ENCODE results near the gene SASH1. TPM values are rescaled to one million over a fixed set of nuclear protein-coding genes. Genes with fewer than 3 reads are reported as not detected.

The SASH1 gene
- total RNA-seq, 4 donors from 2014 or later: 55.3 to 118 (median 79.6) TPM

DNA sequence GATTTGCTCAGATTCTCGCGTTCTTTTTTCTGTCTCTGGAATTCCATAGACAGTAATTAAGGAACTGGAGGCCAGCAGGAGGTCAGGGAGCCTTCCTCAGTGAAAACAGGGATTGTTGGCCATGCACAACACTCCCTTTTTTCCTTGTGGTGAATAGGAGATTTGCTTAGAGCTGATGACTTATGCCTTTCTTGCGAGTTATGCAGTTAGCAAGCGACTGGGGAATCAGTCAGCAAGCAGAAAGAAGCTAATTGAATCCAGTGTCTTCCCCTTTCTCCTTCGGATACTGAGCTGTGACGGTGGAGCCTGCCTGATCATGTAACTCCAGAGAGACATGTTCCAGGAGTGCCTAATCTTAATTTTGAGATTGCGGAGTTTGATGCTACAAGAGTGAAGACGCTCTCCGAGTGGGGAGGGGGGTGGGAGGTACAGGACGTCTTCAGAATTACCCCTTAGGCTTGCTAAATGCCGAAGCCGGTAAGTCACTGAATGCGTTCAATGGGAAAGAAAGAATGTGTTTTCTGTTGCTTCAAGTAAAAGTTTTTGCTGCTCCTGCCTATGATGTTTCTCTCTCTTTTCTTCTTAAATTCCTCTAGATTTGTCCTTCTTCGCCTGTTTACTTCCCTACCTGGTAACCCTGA lies 165.9 kb downstream of the SASH1 start:
- H3K36me3 ChIP-seq: peaks cover 0 to 23% (median 0%) of the 10 kb centered on the region in 3 donors
- WGBS, 2 donors: 28 to 41% methylated on average over 10 to 14 of the region's 14 CpGs
- H3K4me1 ChIP-seq: peaks cover 3 to 43% (median 17%) of the 10 kb centered on the region in 3 donors
- H3K4me3 ChIP-seq: peak overlapping the region; percentile 16 to 57 (median 42)
- intact Hi-C loops (cut with DNase I): no loop called here
- TF ChIP-seq, protein P1, sequence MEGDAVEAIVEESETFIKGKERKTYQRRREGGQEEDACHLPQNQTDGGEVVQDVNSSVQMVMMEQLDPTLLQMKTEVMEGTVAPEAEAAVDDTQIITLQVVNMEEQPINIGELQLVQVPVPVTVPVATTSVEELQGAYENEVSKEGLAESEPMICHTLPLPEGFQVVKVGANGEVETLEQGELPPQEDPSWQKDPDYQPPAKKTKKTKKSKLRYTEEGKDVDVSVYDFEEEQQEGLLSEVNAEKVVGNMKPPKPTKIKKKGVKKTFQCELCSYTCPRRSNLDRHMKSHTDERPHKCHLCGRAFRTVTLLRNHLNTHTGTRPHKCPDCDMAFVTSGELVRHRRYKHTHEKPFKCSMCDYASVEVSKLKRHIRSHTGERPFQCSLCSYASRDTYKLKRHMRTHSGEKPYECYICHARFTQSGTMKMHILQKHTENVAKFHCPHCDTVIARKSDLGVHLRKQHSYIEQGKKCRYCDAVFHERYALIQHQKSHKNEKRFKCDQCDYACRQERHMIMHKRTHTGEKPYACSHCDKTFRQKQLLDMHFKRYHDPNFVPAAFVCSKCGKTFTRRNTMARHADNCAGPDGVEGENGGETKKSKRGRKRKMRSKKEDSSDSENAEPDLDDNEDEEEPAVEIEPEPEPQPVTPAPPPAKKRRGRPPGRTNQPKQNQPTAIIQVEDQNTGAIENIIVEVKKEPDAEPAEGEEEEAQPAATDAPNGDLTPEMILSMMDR (IDR thresholded peaks at IDR 0.05): no peak
- peak in 1 of 4 donors; percentile 34 for TF ChIP-seq POLR2A (IDR thresholded peaks at IDR 0.05)
- no peak for DNase-seq
- no peaks in the 10 kb centered on the region for H3K9me3 ChIP-seq
- peak overlapping the region; percentile 61 to 88 (median 84) for H3K27ac ChIP-seq
- no peaks in the 10 kb centered on the region for H3K27me3 ChIP-seq

DNA sequence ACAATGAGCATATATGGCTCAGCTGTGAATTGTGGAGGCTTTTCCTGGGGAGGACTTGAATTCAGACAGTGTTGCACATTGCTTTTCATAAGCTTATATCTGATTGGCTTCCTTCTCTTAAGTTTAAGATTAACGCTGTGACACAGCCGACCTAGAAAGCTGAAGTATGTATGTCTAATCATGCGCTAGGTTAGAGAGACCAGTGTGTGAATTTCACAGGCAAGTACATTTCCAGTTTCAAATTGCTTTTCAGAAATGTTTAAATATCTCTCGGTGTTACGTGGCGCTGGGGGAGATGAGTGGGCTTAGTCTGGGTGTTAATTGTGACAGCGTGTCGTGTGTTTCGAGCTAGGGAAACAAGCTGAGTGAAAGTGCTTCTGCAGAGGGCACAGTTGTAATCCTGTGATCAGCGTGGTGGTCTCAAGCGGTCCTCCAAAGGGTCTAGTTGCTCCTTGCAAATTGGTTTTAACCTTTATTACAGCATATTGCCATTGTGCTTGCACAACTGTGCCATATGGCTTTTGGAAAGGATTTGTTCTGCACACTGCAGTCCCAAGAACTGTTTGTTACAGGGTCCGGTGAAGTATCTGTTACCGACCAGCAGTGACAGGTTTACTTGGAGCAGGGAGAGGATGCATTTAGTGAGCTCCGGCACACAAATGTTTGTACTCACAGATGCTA lies 166.6 kb downstream of the SASH1 start:
- Histone ChIP-seq H3K4me3 (peak overlapping the region; percentile 16 to 57 (median 42)), H3K9me3 (no peaks in the 10 kb centered on the region), H3K36me3 (peaks cover 0 to 20% (median 0%) of the 10 kb centered on the region in 3 donors), H3K27me3 (no peaks in the 10 kb centered on the region), H3K4me1 (peaks cover 9 to 50% (median 22%) of the 10 kb centered on the region in 3 donors), H3K27ac (peak overlapping the region; percentile 61 to 88 (median 84))
- DNase-seq: no peak
- 55 to 75% methylated on average over 14 of the region's 14 CpGs for WGBS, 2 donors
- TF ChIP-seq, protein P1 (IDR thresholded peaks at IDR 0.05): no peak
- no peak for TF ChIP-seq POLR2A (IDR thresholded peaks at IDR 0.05)
- intact Hi-C loops (cut with DNase I): no loop called here

DNA sequence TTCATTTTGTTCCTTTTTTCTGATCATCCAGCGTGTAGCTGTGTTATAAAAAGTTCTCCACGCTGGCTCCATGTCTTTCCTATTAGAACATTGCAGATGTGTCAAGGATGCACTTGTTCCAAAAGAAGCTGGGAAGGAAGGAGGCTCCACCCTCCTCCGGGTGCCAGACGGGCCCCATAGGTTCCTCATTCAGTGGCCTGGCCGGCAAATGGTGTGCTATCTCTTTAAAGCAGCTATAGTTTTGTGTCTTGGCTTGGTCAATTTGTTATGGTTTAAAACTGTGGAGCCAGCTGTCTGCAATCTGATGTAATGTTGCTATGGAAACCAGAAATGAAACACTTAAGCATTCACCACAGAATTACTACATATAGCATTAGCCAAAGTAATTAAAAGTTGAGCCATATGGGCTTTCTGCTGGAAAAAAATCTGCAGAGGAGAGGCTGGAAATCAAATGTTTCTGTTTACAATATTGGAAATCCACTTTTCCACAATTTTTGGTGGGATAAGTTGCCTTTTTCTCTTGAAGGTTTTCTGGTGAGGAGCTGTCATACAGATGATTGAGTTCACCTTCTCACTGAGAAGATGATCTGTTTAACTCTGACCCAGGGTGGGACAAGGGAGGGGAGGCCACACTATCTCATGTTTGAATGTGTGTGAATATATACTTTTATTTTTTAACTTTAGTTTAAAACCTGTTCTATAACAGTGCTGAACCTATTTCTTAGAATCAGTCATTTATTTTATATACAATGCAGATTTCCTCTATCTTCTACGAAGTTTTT lies 167.4 kb downstream of the SASH1 start:
- WGBS, 2 donors: 29 to 44% methylated on average over 3 to 6 of the region's 6 CpGs

DNA sequence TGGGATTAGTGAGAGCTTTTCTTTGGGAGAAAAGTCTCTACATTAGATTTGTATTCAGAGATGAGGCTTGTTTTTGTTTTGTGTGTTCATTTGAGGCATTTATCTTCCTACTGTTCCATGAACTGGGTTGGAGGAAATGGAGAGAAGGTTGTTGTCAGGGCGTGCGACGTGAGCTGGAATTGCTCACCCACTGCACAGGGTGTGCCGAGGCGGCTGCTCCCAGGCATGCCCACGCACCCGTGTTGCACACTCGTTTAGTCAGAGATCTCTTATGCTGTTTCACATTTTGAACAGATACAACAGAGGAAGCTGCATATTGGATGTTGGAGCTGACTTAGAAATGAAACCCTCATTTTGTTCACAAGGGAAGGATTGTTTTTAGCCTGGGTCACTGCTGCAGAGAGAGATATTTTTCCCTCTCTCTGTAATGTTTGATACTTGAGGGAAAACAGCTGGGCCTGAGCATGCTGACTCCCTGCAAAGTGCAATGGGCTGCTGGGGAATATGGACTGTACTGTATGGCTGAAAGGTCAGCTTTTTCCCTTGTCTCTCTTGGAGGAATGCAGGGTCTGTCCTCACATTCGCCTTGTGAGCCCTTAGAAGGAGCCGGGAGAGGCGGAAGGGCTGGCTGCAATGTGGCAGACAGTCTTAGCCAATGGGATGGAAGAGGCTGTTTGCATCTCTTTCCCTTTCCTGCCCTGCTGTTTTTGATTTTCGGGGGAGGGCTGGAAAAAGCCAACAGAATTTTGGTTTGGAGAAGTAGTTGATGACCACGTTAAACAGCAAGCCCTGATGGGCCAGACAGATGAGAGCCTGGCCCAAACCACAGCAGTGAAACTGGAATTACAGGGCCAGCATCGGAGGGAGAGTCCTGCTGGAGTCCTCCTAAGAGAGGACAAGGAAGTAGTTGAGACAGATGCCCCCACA lies 170.8 kb downstream of the SASH1 start:
- Histone ChIP-seq H3K4me3 (peak overlapping the region in 3 of 4 donors; percentile 5 to 31 (median 10)), H3K27me3 (no peaks in the 10 kb centered on the region), H3K9me3 (no peaks in the 10 kb centered on the region), H3K36me3 (peaks cover 0 to 35% (median 0%) of the 10 kb centered on the region in 3 donors), H3K27ac (peak overlapping the region; percentile 61 to 93 (median 83)), H3K4me1 (peaks cover 9 to 69% (median 18%) of the 10 kb centered on the region in 3 donors)
- intact Hi-C loops (cut with DNase I): no loop called here
- no peak for DNase-seq
- 38 to 67% methylated on average over 7 to 10 of the region's 14 CpGs for WGBS, 2 donors
- TF ChIP-seq, protein P1 (IDR thresholded peaks at IDR 0.05): no peak
- no peak for TF ChIP-seq POLR2A (IDR thresholded peaks at IDR 0.05)

More for the DNA sequence above, 167.4 kb downstream of the SASH1 start:
- TF ChIP-seq POLR2A (IDR thresholded peaks at IDR 0.05): peak in 1 of 4 donors; percentile 35
- TF ChIP-seq, protein P1 (IDR thresholded peaks at IDR 0.05): no peak
- Histone ChIP-seq H3K9me3 (no peaks in the 10 kb centered on the region), H3K36me3 (peaks cover 0 to 19% (median 0%) of the 10 kb centered on the region in 3 donors), H3K27me3 (no peaks in the 10 kb centered on the region), H3K4me1 (peaks cover 9 to 57% (median 22%) of the 10 kb centered on the region in 3 donors), H3K4me3 (peak overlapping the region; percentile 16 to 57 (median 42)), H3K27ac (peak overlapping the region; percentile 61 to 88 (median 84))
- no peak for DNase-seq
- intact Hi-C loops (cut with DNase I): no loop called here

Measured in esophagus squamous epithelium (tissue), 5 donors.